Psoas muscle (tissue), 8 donors: Measurements from ENCODE around the gene SLC39A7. TPM values are rescaled to one million over a fixed set of nuclear protein-coding genes. Genes with fewer than 3 reads are reported as not detected.

Experiments
- ATAC-seq, 4 donors: fragments of 200-7000 bp; cut with Tn5 transposase; one replicate each; pipeline ENCODE4 v1.9.1; 2020; ENCODE audit warnings: moderate library complexity in 3 of 4, mild to moderate bottlenecking in 2 of 4
- DNase-seq, 2 donors: peaks; one replicate each; pipeline ENCODE4 v3.0.0-alpha.2; 2020
- H3K27ac ChIP-seq: fragments of 200-600 bp; one replicate; pipeline ENCODE4 v1.8.0; 2022
- H3K27me3 ChIP-seq, 3 donors: fragments of 200-600 bp in 1 of 3; one replicate each; pipeline versions ENCODE4 v1.6.1 to v1.8.0; 2013 to 2022; ENCODE audit warnings: low read length in 2 of 3, mild to moderate bottlenecking in 2 of 3, moderate library complexity in 1 of 3; ENCODE audit not compliant: insufficient read depth in 3 of 3
- H3K36me3 ChIP-seq, 2 donors: fragments of 200-600 bp in 1 of 2; one replicate each; pipeline versions ENCODE4 v1.6.1 to v1.8.0; 2013 to 2022; ENCODE audit warnings: low read depth in 1 of 2, mild to moderate bottlenecking in 1 of 2, moderate library complexity in 1 of 2; ENCODE audit not compliant: insufficient read depth in 1 of 2
- H3K4me1 ChIP-seq: fragments of 200-600 bp; one replicate; pipeline ENCODE4 v1.8.0; 2022
- H3K4me3 ChIP-seq: fragments of 200-600 bp; one replicate; pipeline ENCODE4 v1.8.0; 2022; ENCODE audit warnings: mild to moderate bottlenecking
- H3K9me3 ChIP-seq: fragments of 200-600 bp; one replicate; pipeline ENCODE4 v1.8.0; 2022
- WGBS, 3 donors: extraction: QIAGEN DNeasy Blood & Tissue Kit; methylation state at CpG; one replicate each; pipeline versions ENCODE4 v1.1.6 to v1.1.7; 2013; 5-methylcytosine and 5-hydroxymethylcytosine counted together
- intact Hi-C, 2 donors: fragments of 100-400 bp; cut with DNase I; formaldehyde crosslinking; loops; one replicate each; pipeline versions ENCODE4 v1.11.0 to v1.14.2; 2022
- polyA plus RNA-seq, 3 donors: library from polyadenylated mRNA; stranded (reverse); fragments of 200-250 nt; gene quantifications; one replicate each; pipeline ENCODE4 v1.2.3, GENCODE V29; 2013
- total RNA-seq, 4 donors: library from RNA; stranded (reverse); fragmentation: NEBNext Ultra II Directional in 2 of 4; extraction: Animal tissue kit (Norgen Biotek cat#: 25700) in 2 of 4; gene quantifications; one replicate each; pipeline versions ENCODE4 v1.2.1 to v1.2.4, GENCODE V29; 2021 to 2023
- TF ChIP-seq, protein P1 (sequence below): fragments of 200-600 bp; IDR thresholded peaks from one replicate; pipeline ENCODE4 v1.8.0; 2022; ENCODE audit warnings: antibody characterized with exemption
- donor health status: healthy with polysubstance abuse.
- donor health status: DM: no; HTN: no; CAD: no; lungs with moderate emphysema.
- donor health status: Bipolar disorder and iron deficiency.
- donor health status: healthy.
- donor health status: DM: yes; HTN: yes; CAD: no.
- donor health status: DM: no; HTN: no; CAD: no.
- donor health status: DM: no; HTN: no; CAD: no.
- donor health status: DM: yes; HTN: yes; CAD: no.

Gene SLC39A7
- total and polyA plus RNA-seq, 7 donors: 17.6 to 126 (median 41.4) TPM

DNA sequence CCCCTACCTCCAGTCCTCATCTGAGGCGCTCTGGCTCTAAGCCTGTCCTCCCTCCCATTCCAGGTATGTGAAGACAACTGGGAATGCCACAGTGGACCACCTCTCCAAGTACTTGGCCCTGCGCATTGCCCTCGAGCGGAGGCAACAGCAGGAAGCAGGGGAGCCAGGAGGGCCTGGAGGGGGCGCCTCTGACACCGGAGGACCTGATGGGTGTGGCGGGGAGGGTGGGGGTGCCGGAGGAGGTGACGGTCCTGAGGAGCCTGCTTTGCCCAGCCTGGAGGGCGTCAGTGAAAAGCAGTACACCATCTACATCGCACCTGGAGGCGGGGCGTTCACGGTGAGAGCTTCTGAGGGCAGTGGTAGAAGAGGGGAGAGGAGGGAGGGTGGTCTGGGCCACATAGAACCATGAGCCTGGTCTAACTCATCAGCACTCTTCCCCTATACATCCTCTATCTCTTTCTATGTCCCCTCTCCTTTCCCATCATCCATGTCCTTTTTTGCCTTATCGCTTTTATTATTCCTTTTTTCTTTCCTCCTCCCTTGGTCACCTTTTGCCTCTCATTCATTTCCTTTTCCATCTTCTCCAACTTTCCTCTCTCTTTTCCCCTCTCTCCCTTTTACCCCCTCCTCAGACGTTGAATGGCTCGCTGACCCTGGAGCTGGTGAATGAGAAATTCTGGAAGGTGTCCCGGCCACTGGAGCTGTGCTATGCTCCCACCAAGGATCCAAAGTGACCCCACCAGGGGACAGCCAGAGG is 11.2 kb downstream of the SLC39A7 start:
- no peak for DNase-seq
- no peak for ATAC-seq
- Histone ChIP-seq H3K4me3 (no peak overlapping the region), H3K27me3 (no peaks in the 10 kb centered on the region), H3K27ac (no peak overlapping the region), H3K9me3 (no peaks in the 10 kb centered on the region), H3K4me1 (peaks cover 12% of the 10 kb centered on the region), H3K36me3 (peaks cover 0 to 26% of the 10 kb centered on the region in 2 donors)
- 78 to 83% (median 81%) methylated on average over 14 to 18 of the region's 18 CpGs for WGBS, 3 donors
- TF ChIP-seq, protein P1, sequence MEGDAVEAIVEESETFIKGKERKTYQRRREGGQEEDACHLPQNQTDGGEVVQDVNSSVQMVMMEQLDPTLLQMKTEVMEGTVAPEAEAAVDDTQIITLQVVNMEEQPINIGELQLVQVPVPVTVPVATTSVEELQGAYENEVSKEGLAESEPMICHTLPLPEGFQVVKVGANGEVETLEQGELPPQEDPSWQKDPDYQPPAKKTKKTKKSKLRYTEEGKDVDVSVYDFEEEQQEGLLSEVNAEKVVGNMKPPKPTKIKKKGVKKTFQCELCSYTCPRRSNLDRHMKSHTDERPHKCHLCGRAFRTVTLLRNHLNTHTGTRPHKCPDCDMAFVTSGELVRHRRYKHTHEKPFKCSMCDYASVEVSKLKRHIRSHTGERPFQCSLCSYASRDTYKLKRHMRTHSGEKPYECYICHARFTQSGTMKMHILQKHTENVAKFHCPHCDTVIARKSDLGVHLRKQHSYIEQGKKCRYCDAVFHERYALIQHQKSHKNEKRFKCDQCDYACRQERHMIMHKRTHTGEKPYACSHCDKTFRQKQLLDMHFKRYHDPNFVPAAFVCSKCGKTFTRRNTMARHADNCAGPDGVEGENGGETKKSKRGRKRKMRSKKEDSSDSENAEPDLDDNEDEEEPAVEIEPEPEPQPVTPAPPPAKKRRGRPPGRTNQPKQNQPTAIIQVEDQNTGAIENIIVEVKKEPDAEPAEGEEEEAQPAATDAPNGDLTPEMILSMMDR: no peak
- intact Hi-C loops: no loop called here

DNA sequence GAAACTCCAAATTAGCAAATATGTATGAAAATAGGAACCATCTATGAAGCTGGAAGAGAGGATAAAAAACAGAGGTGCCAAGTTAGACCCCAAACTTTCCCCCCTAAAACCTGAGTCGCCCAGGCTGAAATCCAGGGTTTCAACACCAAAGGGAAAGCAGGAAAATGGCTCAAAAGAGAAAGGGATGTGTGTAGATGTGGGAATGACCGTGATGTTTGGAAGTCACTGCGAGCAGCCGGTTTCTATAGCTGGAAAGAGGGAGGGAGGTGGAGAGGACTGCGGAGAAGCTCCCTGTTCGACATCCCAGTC is 12.1 kb downstream of the SLC39A7 start:
- DNase-seq (no peak), ATAC-seq (no peak)
- H3K27me3 ChIP-seq: no peaks in the 10 kb centered on the region
- no peak overlapping the region for H3K27ac ChIP-seq
- no peaks in the 10 kb centered on the region for H3K9me3 ChIP-seq
- TF ChIP-seq, protein P1: no peak
- intact Hi-C loops: no loop called here
- WGBS, 3 donors: 0 to 3% (median 1%) methylated on average over 6 of the region's 6 CpGs
- H3K4me1 ChIP-seq: peaks cover 8% of the 10 kb centered on the region
- H3K36me3 ChIP-seq: peaks cover 0 to 26% of the 10 kb centered on the region in 2 donors
- H3K4me3 ChIP-seq: peak overlapping the region; percentile 67

DNA sequence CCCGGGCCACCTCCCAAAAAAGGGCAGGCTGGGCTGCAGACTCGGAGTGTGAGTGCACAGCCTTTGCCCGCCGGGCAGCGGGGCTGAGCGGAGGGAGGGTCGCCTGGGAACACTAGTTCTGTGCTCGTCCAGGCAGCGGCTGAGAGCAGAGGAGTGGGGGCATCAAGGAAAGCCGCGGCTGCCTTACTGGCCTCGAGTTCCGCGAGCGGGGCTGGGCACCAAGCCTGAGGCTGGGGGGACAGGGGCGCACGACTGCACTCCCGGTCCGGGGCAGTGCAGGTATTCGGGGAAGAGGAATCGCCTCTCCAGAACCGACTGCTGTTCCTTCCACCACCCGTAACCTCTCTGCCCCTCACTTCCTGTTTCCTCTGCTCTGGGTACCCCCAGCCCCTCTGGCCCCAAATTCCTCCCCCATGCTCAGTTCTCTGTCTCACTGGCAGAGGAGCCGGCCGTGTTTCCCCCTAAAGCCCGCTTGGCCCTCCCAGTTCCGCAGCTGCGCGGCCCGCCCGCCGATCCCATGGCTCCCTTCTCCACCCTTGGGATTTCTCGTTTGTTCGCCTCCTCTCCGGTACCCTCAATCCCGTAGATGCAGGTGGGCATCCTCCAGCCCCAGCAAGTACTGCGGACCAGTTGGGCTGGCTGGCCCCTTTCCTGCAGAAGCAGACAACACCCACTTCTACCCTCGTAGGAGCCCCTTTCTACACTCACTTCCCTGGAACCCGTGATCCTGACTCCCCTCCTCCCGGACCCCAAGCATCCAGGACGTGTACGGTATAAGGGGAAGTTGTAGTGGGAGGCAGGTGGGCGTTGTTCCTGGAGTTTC is 12.7 kb downstream of the SLC39A7 start:
- Histone ChIP-seq H3K36me3 (peaks cover 0 to 26% of the 10 kb centered on the region in 2 donors), H3K9me3 (no peaks in the 10 kb centered on the region), H3K4me1 (peaks cover 8% of the 10 kb centered on the region), H3K4me3 (peak overlapping the region; percentile 67), H3K27ac (no peak overlapping the region), H3K27me3 (no peaks in the 10 kb centered on the region)
- DNase-seq: no peak
- 1 to 2% (median 1%) methylated on average over 34 to 43 of the region's 43 CpGs for WGBS, 3 donors
- ATAC-seq: peak; percentile 12 to 42 (median 18)
- intact Hi-C loops: no loop called here
- TF ChIP-seq, protein P1: no peak

DNA sequence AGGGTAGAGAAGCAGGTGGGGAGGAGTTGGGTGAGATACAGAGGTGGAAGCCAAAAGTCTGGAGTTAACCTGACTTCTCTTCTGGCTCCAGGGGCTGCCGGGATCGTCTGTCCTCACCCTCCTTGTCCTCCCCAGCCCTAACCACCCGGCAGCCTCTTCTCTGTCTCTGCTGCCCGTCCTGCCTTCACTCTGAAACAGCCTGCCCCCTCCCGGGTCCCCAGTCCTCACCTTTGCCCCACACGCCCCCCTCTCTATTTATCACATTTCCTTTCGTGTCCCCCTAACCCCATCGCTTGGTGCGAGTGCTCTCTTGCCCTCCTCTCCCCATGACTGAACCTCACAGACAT is 13.3 kb downstream of the SLC39A7 start:
- intact Hi-C loops: no loop called here
- TF ChIP-seq, protein P1: no peak
- 16 to 26% (median 18%) methylated on average over 7 to 9 of the region's 9 CpGs for WGBS, 3 donors
- H3K27ac ChIP-seq: no peak overlapping the region
- H3K36me3 ChIP-seq: peaks cover 0 to 26% of the 10 kb centered on the region in 2 donors
- DNase-seq (no peak), ATAC-seq (peak in 2 of 4 donors; percentile 7 to 19)
- H3K9me3 ChIP-seq: no peaks in the 10 kb centered on the region
- no peaks in the 10 kb centered on the region for H3K27me3 ChIP-seq
- peaks cover 8% of the 10 kb centered on the region for H3K4me1 ChIP-seq
- peak overlapping the region; percentile 67 for H3K4me3 ChIP-seq
